Measurements from ENCODE around the gene BEAN1.

DNA sequence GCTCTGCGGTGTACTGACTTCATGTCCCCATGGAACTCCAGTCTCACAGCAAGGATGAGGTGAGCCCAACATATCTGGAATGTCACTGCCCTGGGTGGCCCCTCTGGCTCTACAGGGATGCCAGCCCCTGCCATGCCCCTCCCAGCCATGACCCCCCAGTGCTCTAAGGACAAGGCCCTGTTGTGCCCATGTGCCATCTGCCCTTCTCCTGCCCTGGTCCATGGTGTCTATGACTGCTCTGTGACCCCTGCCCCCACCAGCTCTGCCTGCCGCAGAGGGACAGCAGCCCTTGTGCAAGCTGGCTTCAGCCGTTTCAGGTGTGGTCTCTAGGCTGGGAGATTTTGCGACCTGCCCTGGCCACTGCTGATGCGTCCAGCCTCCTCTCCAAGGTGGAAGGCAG is 82.5 kb downstream of the BEAN1 start:
- TF ChIP-seq POLR2A (IDR thresholded peaks at IDR 0.05) (no peak), EP300 (IDR thresholded peaks at IDR 0.05) (no peak)
- TF ChIP-seq, protein P1, sequence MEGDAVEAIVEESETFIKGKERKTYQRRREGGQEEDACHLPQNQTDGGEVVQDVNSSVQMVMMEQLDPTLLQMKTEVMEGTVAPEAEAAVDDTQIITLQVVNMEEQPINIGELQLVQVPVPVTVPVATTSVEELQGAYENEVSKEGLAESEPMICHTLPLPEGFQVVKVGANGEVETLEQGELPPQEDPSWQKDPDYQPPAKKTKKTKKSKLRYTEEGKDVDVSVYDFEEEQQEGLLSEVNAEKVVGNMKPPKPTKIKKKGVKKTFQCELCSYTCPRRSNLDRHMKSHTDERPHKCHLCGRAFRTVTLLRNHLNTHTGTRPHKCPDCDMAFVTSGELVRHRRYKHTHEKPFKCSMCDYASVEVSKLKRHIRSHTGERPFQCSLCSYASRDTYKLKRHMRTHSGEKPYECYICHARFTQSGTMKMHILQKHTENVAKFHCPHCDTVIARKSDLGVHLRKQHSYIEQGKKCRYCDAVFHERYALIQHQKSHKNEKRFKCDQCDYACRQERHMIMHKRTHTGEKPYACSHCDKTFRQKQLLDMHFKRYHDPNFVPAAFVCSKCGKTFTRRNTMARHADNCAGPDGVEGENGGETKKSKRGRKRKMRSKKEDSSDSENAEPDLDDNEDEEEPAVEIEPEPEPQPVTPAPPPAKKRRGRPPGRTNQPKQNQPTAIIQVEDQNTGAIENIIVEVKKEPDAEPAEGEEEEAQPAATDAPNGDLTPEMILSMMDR (IDR thresholded peaks at IDR 0.05): no peak
